ENCODE data around the gene SHISA8.
A peak's percentile ranks its signal among the peaks of the same experiment; 100 is the strongest.

The SHISA8 gene

GRCh38 chr22:41933411-41934177 lies 18.7 kb upstream of the SHISA8 start:
- no peak for DNase-seq (ENCODE audit: low read depth, low spot score)

GRCh38 chr22:41932353-41932752 lies 17.5 kb upstream of the SHISA8 start:
- DNase-seq (ENCODE audit: low read depth, low spot score): no peak

- no peak for DNase-seq (ENCODE audit: low read depth, low spot score)
Observed at GRCh38 chr22:41931701-41932269, 16.9 kb upstream of the SHISA8 start.

- no peak for DNase-seq (ENCODE audit: low read depth, low spot score)
Observed at GRCh38 chr22:41929418-41929810, 14.5 kb upstream of the SHISA8 start.

GRCh38 chr22:41928593-41929417 lies 13.9 kb upstream of the SHISA8 start:
- DNase-seq (ENCODE audit: low read depth, low spot score): no peak

GRCh38 chr22:41927813-41928212 lies 12.9 kb upstream of the SHISA8 start:
- DNase-seq (ENCODE audit: low read depth, low spot score): peak; percentile 49

GRCh38 chr22:41925783-41926460 lies 11.0 kb upstream of the SHISA8 start:
- DNase-seq (ENCODE audit: low read depth, low spot score): peak; percentile 89

GRCh38 chr22:41923595-41924276 lies 8.9 kb upstream of the SHISA8 start:
- DNase-seq (ENCODE audit: low read depth, low spot score): no peak

- no peak for DNase-seq (ENCODE audit: low read depth, low spot score)
Observed at GRCh38 chr22:41922940-41923594, 8.2 kb upstream of the SHISA8 start.

GRCh38 chr22:41922328-41922727 lies 7.5 kb upstream of the SHISA8 start:
- no peak for DNase-seq (ENCODE audit: low read depth, low spot score)

GRCh38 chr22:41920271-41920976 lies 5.5 kb upstream of the SHISA8 start:
- DNase-seq (ENCODE audit: low read depth, low spot score): no peak

- DNase-seq (ENCODE audit: low read depth, low spot score): peak; percentile 31
Observed at GRCh38 chr22:41919357-41920224, 4.7 kb upstream of the SHISA8 start.

- DNase-seq (ENCODE audit: low read depth, low spot score): no peak
Observed at GRCh38 chr22:41917903-41918791, 3.3 kb upstream of the SHISA8 start.

- no peak for DNase-seq (ENCODE audit: low read depth, low spot score)
Observed at GRCh38 chr22:41917375-41917902, 2.6 kb upstream of the SHISA8 start.

- no peak for DNase-seq (ENCODE audit: low read depth, low spot score)
Observed at GRCh38 chr22:41916745-41917358, 2.0 kb upstream of the SHISA8 start.

GRCh38 chr22:41915786-41916493 lies 1.1 kb upstream of the SHISA8 start:
- DNase-seq (ENCODE audit: low read depth, low spot score): no peak

- DNase-seq (ENCODE audit: low read depth, low spot score): no peak
Observed at GRCh38 chr22:41914611-41915034, 251 bp downstream of the SHISA8 start.

Data from ELF-1 (cell line).